Measurements from ENCODE around the gene DHX34. TPM values are rescaled to one million over a fixed set of nuclear protein-coding genes. Genes with fewer than 3 reads are reported as not detected.
A peak's percentile ranks its signal among the peaks of the same experiment; 100 is the strongest.

The DHX34 gene
- total RNA-seq, 6 donors from 2014 or later: 8.4 to 80.7 (median 19.4) TPM

- DNase-seq (no peak), ATAC-seq (ENCODE audit: low FRiP score in 2 of 2) (no peak)
- H3K27me3 ChIP-seq: peaks cover 0 to 20% (median 6%) of the 10 kb centered on the region in 4 donors
- no peaks in the 10 kb centered on the region for H3K36me3 ChIP-seq
- WGBS, 2 donors: 93 to 96% methylated on average over 11 to 16 of the region's 16 CpGs
- peaks cover 0 to 18% (median under 1%) of the 10 kb centered on the region in 4 donors for H3K4me1 ChIP-seq
- H3K9me3 ChIP-seq: no peaks in the 10 kb centered on the region
- TF ChIP-seq POLR2AphosphoS5 (IDR thresholded peaks at IDR 0.05): no peak
- no peak for TF ChIP-seq EP300 (IDR thresholded peaks at IDR 0.05)
- TF ChIP-seq POLR2A (IDR thresholded peaks at IDR 0.05): no peak
- TF ChIP-seq CTCF (IDR thresholded peaks at IDR 0.05): no peak
- H3K4me3 ChIP-seq: no peak overlapping the region
- H3K27ac ChIP-seq: no peak overlapping the region
Measured at GRCh38 chr19:47413941-47414340, 64.8 kb downstream of the DHX34 start.

- Histone ChIP-seq H3K4me1 (peaks cover 0 to 23% (median 3%) of the 10 kb centered on the region in 4 donors), H3K36me3 (no peaks in the 10 kb centered on the region), H3K27ac (no peak overlapping the region), H3K27me3 (peaks cover 0 to 25% (median 9%) of the 10 kb centered on the region in 4 donors), H3K4me3 (no peak overlapping the region), H3K9me3 (no peaks in the 10 kb centered on the region)
- no peak for ATAC-seq (ENCODE audit: low FRiP score in 2 of 2)
- DNase-seq: peak in 1 of 2 donors; percentile 79
- WGBS, 2 donors: 75 to 85% methylated on average over 10 to 12 of the region's 21 CpGs
- TF ChIP-seq POLR2A (IDR thresholded peaks at IDR 0.05) (no peak), POLR2AphosphoS5 (IDR thresholded peaks at IDR 0.05) (no peak), EP300 (IDR thresholded peaks at IDR 0.05) (no peak), CTCF (IDR thresholded peaks at IDR 0.05) (no peak)
Measured at GRCh38 chr19:47414469-47414868, 65.4 kb downstream of the DHX34 start.

- Histone ChIP-seq H3K4me3 (no peak overlapping the region), H3K27me3 (peaks cover 3 to 40% (median 18%) of the 10 kb centered on the region in 4 donors), H3K9me3 (no peaks in the 10 kb centered on the region), H3K27ac (no peak overlapping the region), H3K36me3 (no peaks in the 10 kb centered on the region), H3K4me1 (peaks cover 0 to 28% (median 3%) of the 10 kb centered on the region in 4 donors)
- 83 to 90% methylated on average over 14 to 21 of the region's 21 CpGs for WGBS, 2 donors
- ATAC-seq (ENCODE audit: low FRiP score in 2 of 2) (no peak), DNase-seq (no peak)
- TF ChIP-seq EP300 (IDR thresholded peaks at IDR 0.05) (no peak), POLR2AphosphoS5 (IDR thresholded peaks at IDR 0.05) (no peak), CTCF (IDR thresholded peaks at IDR 0.05) (no peak), POLR2A (IDR thresholded peaks at IDR 0.05) (no peak)
Measured at GRCh38 chr19:47415953-47416642, 67.0 kb downstream of the DHX34 start.

GRCh38 chr19:47416643-47416985, 67.5 kb downstream of the DHX34 start:
- DNase-seq (no peak), ATAC-seq (ENCODE audit: low FRiP score in 2 of 2) (no peak)
- Histone ChIP-seq H3K36me3 (no peaks in the 10 kb centered on the region), H3K9me3 (no peaks in the 10 kb centered on the region), H3K27me3 (peaks cover 4 to 43% (median 20%) of the 10 kb centered on the region in 4 donors), H3K4me3 (no peak overlapping the region), H3K4me1 (peaks cover 0 to 29% (median 3%) of the 10 kb centered on the region in 4 donors), H3K27ac (no peak overlapping the region)
- WGBS, 2 donors: 35 to 52% methylated on average over 12 of the region's 12 CpGs
- no peak for TF ChIP-seq POLR2A (IDR thresholded peaks at IDR 0.05)
- no peak for TF ChIP-seq POLR2AphosphoS5 (IDR thresholded peaks at IDR 0.05)

- DNase-seq (peak in 1 of 2 donors; percentile 67), ATAC-seq (ENCODE audit: low FRiP score in 2 of 2) (no peak)
- no peaks in the 10 kb centered on the region for H3K36me3 ChIP-seq
- no peak overlapping the region for H3K4me3 ChIP-seq
- H3K9me3 ChIP-seq: no peaks in the 10 kb centered on the region
- peaks cover 4 to 48% (median 23%) of the 10 kb centered on the region in 4 donors for H3K27me3 ChIP-seq
- H3K4me1 ChIP-seq: peaks cover 0 to 32% (median 3%) of the 10 kb centered on the region in 4 donors
- no peak for TF ChIP-seq EP300 (IDR thresholded peaks at IDR 0.05)
- TF ChIP-seq POLR2A (IDR thresholded peaks at IDR 0.05): no peak
- TF ChIP-seq POLR2AphosphoS5 (IDR thresholded peaks at IDR 0.05): no peak
- TF ChIP-seq CTCF (IDR thresholded peaks at IDR 0.05): no peak
- 14 to 21% methylated on average over 11 to 16 of the region's 18 CpGs for WGBS, 2 donors
- no peak overlapping the region for H3K27ac ChIP-seq
Measured at GRCh38 chr19:47417107-47417745, 68.1 kb downstream of the DHX34 start.

Measured in upper lobe of left lung (tissue), 6 donors.